ENCODE measurements around the gene CACNA1D. TPM values are rescaled to one million over a fixed set of nuclear protein-coding genes. Genes with fewer than 3 reads are reported as not detected.

Gene CACNA1D
- total RNA-seq, 4 donors from 2014 or later = 0.85 to 0.88 TPM; not detected in 2

GRCh38 chr3:53811143-53811927 lies 316.9 kb downstream of the CACNA1D start:
- no peak for TF ChIP-seq CTCF (IDR thresholded peaks at IDR 0.05; ENCODE audit: low read depth)

- TF ChIP-seq CTCF (IDR thresholded peaks at IDR 0.05; ENCODE audit: low read depth) = no peak
Measured at GRCh38 chr3:53812434-53812833, 318.0 kb downstream of the CACNA1D start.

- TF ChIP-seq CTCF (IDR thresholded peaks at IDR 0.05; ENCODE audit: low read depth) = no peak
Measured at GRCh38 chr3:53813229-53813628, 318.8 kb downstream of the CACNA1D start.

- TF ChIP-seq CTCF (IDR thresholded peaks at IDR 0.05; ENCODE audit: low read depth) = no peak
Measured at GRCh38 chr3:53813876-53814275, 319.5 kb downstream of the CACNA1D start.

- TF ChIP-seq CTCF (IDR thresholded peaks at IDR 0.05; ENCODE audit: low read depth) = no peak
Measured at GRCh38 chr3:53815067-53815466, 320.7 kb downstream of the CACNA1D start.

- TF ChIP-seq CTCF (IDR thresholded peaks at IDR 0.05; ENCODE audit: low read depth) = no peak
Measured at GRCh38 chr3:53815651-53816050, 321.2 kb downstream of the CACNA1D start.

GRCh38 chr3:53816425-53816824 lies 322.0 kb downstream of the CACNA1D start:
- no peak for TF ChIP-seq CTCF (IDR thresholded peaks at IDR 0.05; ENCODE audit: low read depth)

Measured in subcutaneous adipose tissue (tissue), 4 donors.